ENCODE measurements around the gene PDE11A. TPM values are rescaled to one million over a fixed set of nuclear protein-coding genes. Genes with fewer than 3 reads are reported as not detected.

PDE11A gene
- total and polyA plus RNA-seq, 2 donors from 2014 or later, result 0.58 to 0.82 TPM

DNA sequence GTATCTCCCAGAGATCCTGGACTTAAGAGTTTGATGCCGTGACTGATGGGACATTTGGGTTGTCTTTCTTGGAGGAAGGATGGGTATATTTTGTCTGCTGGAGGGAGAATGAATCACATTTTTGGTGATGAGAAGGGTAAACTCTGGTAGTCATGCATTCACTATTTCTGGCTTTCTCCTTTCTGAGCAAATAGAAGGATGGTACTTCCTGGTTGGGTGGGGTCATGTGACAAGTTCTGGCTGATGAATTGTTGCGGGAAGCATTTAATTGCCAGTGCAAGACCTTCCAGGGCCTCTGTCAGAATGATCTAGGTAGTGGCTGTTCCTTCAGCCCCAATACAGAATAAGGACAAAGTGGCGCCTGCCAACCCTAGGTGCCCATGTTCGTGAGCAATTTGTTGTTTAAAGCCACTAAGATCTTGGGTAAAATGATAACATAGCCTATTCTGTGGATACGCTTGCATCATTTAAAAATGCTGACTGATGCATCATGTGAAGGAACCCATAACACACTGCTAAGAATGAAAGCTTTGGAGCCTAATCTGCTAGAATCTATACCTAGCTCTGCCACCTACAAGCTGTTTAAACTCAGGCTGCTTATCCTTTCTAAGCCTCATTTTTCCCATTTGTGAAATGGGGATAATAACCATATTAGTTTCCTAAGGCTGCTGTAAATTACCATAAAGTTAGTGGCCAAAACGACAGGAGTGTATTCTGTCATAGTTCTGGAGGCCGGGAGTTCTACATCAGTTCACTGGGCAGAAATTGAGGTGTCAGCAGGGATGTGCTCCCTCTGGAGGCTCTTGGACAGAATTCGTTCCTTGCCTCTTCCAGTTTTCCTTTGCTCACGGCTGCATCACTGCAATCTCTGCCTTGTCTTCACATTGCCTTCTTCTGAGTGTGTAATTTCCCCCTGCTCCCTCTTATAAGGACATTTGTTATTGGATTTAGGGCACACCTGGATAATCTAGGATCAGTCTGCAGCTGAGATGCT, 398.7 kb downstream of the PDE11A start:
- no peak overlapping the region for H3K4me3 ChIP-seq (ENCODE audit: low read length in 3 of 3)
- no peak overlapping the region for H3K9ac ChIP-seq (ENCODE audit: low read length in 3 of 3)
- TF ChIP-seq, protein P1, sequence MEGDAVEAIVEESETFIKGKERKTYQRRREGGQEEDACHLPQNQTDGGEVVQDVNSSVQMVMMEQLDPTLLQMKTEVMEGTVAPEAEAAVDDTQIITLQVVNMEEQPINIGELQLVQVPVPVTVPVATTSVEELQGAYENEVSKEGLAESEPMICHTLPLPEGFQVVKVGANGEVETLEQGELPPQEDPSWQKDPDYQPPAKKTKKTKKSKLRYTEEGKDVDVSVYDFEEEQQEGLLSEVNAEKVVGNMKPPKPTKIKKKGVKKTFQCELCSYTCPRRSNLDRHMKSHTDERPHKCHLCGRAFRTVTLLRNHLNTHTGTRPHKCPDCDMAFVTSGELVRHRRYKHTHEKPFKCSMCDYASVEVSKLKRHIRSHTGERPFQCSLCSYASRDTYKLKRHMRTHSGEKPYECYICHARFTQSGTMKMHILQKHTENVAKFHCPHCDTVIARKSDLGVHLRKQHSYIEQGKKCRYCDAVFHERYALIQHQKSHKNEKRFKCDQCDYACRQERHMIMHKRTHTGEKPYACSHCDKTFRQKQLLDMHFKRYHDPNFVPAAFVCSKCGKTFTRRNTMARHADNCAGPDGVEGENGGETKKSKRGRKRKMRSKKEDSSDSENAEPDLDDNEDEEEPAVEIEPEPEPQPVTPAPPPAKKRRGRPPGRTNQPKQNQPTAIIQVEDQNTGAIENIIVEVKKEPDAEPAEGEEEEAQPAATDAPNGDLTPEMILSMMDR (IDR thresholded peaks at IDR 0.05; ENCODE audit: borderline replicate concordance, extremely low read depth, insufficient read depth), result no peak
- H3K27me3 ChIP-seq (ENCODE audit: control insufficient read depth, insufficient read depth, low read length), result no peaks in the 10 kb centered on the region
- DNase-seq, result no peak
- peaks cover 0 to 26% (median 4%) of the 10 kb centered on the region in 3 donors for H3K4me1 ChIP-seq (ENCODE audit: control insufficient read depth in 2 of 3, insufficient read depth in 2 of 3, low read depth in 1 of 3, low read length in 3 of 3)
- FAIRE-seq, result no peak
- H3K27ac ChIP-seq (ENCODE audit: low read depth in 2 of 2, low read length in 2 of 2), result no peak overlapping the region
- intact Hi-C loops (cut with DNase I), result no loop called here
- H3K9me3 ChIP-seq (ENCODE audit: control insufficient read depth in 2 of 3, insufficient read depth in 1 of 3, low read length in 3 of 3), result no peaks in the 10 kb centered on the region
- H3K36me3 ChIP-seq (ENCODE audit: control insufficient read depth in 2 of 3, insufficient read depth in 3 of 3, low read length in 3 of 3), result no peaks in the 10 kb centered on the region

DNA sequence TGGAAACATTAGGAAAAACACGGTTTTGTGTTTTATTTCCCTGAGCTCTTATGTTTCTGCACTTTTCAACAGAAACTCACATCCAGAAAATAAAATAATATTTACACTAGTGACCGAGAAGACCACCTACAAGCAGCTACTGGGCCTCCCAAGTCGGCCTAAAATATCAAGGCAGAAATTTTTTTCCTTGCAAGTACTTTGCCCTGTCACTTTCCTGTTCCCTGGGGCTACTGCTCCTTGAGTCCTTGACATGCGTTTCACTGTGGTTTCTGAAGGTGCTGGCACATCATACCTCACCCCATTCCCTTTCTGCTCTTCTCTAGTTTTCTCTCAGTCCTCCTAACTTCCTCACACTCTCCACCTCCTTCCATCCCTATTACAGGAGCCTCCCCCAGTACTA, 400.9 kb downstream of the PDE11A start:
- H3K4me1 ChIP-seq (ENCODE audit: control insufficient read depth in 2 of 3, insufficient read depth in 2 of 3, low read depth in 1 of 3, low read length in 3 of 3), result peaks cover 0 to 25% (median 4%) of the 10 kb centered on the region in 3 donors
- no peak overlapping the region for H3K4me3 ChIP-seq (ENCODE audit: low read length in 3 of 3)
- DNase-seq (no peak), FAIRE-seq (no peak)
- no peaks in the 10 kb centered on the region for H3K36me3 ChIP-seq (ENCODE audit: control insufficient read depth in 2 of 3, insufficient read depth in 3 of 3, low read length in 3 of 3)
- intact Hi-C loops (cut with DNase I), result no loop called here
- H3K9me3 ChIP-seq (ENCODE audit: control insufficient read depth in 2 of 3, insufficient read depth in 1 of 3, low read length in 3 of 3), result no peaks in the 10 kb centered on the region
- TF ChIP-seq, protein P1 (IDR thresholded peaks at IDR 0.05; ENCODE audit: borderline replicate concordance, extremely low read depth, insufficient read depth), result no peak
- H3K27me3 ChIP-seq (ENCODE audit: control insufficient read depth, insufficient read depth, low read length), result no peaks in the 10 kb centered on the region
- no peak overlapping the region for H3K27ac ChIP-seq (ENCODE audit: low read depth in 2 of 2, low read length in 2 of 2)
- no peak overlapping the region for H3K9ac ChIP-seq (ENCODE audit: low read length in 3 of 3)

DNA sequence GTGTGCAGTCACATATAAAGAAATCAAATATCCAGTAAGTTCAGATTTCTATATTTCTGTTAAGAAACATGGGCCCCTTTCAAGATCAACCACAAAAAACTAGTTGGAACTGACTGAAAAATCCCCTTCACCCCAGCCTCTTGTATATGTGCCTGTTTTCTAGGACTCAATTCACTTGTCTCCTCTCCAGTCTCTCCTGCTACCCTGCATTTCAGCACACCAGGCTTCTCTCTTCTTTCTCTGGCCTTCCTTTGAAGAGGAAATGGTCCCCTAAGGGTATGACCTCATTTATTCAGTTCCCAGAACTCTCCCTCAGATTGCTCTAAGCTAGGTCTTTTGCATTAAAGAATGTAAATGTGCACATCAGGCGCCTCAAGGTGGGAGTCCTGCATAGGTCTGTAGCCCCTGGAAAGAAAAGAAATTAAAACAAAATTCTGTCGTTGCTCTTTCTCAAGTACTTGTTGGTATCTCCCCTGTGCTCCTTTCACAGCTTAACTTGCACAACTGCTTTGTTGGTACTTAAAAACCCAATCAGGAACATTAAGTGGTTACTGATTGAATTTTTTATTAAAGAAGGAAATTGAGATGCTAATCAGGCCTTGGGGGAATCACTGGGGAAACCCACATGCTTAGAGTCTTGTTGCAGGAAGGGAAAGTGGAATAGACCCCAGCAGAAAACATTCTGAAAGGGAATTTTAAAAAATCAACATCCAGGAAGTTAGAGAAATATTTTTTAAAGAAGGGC, 401.6 kb downstream of the PDE11A start:
- TF ChIP-seq, protein P1 (IDR thresholded peaks at IDR 0.05; ENCODE audit: borderline replicate concordance, extremely low read depth, insufficient read depth), result no peak
- no peak for FAIRE-seq

More for the DNA sequence above, 401.6 kb downstream of the PDE11A start:
- no peak overlapping the region for H3K27ac ChIP-seq (ENCODE audit: low read depth in 2 of 2, low read length in 2 of 2)
- H3K36me3 ChIP-seq (ENCODE audit: control insufficient read depth in 2 of 3, insufficient read depth in 3 of 3, low read length in 3 of 3), result no peaks in the 10 kb centered on the region
- DNase-seq, result peak in 3 of 5 donors; percentile 31 to 76 (median 76)
- no peaks in the 10 kb centered on the region for H3K9me3 ChIP-seq (ENCODE audit: control insufficient read depth in 2 of 3, insufficient read depth in 1 of 3, low read length in 3 of 3)
- no peaks in the 10 kb centered on the region for H3K27me3 ChIP-seq (ENCODE audit: control insufficient read depth, insufficient read depth, low read length)
- H3K9ac ChIP-seq (ENCODE audit: low read length in 3 of 3), result no peak overlapping the region
- intact Hi-C loops (cut with DNase I), result no loop called here
- no peak overlapping the region for H3K4me3 ChIP-seq (ENCODE audit: low read length in 3 of 3)
- peaks cover 0 to 21% (median 4%) of the 10 kb centered on the region in 3 donors for H3K4me1 ChIP-seq (ENCODE audit: control insufficient read depth in 2 of 3, insufficient read depth in 2 of 3, low read depth in 1 of 3, low read length in 3 of 3)

All from kidney (tissue), 14 donors.